NCI-H2171 treated with DMSO at 0.1 percent for 48 hours (cell line): ENCODE measurements around the gene RBM17.
"Not testable (repeated sequence)": the region's sequence is repeated elsewhere in the genome, so short reads cannot be mapped to it uniquely, and the experiment has no call there.

Experiments
- DNase-seq: peaks from one replicate; lab custom pipeline; 2025; lab: John Stamatoyannopoulos, UW

Gene RBM17

DNA sequence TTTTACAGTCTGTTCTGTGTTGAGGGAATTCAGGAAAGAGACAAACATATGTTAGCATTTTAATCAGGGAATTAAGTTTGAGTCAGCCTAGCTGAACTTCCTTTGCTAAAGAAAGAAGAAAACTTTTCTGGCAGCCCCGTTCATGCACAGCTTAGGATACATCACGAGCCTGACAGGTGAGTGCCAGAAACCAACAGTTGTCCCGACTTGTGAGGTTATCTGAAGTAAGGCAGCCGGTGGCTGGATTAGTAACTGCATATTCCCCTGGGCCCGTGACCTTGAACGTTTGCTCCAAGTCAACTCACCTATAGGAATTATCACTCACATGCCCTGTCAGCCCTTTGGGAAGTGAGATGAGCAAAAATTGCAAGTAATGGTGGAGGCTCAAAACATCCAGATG lies 24.1 kb downstream of the RBM17 start:
- DNase-seq = no peak

DNA sequence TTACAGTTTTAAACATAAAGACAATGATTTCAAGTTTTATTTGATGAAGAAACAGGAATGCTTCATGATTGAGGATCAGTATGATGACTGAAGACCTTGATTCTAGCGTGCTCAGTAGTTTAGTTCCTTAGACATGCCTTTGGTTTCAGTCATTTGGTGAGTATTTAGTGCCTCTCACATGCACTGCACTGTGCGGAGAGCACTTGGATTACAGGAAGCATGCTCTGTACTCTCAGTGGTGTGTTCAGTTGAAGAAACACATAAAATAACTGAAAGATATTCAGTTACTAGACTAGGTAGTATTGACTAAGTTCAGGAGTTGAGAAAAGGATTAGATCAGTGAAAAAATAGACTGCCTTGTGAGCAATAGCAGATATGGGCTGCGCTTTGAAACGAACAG lies 25.5 kb downstream of the RBM17 start:
- DNase-seq = no peak

DNA sequence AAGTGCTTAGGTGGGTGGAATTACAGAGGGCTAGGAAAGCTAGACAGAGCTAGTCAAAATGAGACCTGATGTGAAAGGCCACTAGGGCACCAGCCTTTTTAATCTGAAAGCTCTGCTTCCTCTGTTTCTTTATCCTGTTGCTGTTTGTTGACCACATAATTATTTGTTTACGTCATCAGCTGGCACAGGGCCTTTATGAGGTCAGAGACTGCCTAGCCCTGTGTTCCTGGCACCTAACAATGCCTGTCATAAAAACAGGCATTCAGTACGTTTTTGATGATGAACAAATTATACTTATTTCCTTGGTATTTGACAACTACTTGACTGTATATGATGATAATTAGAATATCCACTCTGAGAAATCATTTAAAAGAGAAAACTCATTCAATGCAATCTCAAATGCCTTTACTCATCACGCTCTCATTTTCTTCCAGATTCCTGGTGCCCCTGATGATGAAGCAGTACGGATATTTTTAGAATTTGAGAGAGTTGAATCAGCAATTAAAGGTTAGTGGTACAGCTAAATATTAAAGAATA lies 26.0 kb downstream of the RBM17 start:
- DNase-seq = no peak

DNA sequence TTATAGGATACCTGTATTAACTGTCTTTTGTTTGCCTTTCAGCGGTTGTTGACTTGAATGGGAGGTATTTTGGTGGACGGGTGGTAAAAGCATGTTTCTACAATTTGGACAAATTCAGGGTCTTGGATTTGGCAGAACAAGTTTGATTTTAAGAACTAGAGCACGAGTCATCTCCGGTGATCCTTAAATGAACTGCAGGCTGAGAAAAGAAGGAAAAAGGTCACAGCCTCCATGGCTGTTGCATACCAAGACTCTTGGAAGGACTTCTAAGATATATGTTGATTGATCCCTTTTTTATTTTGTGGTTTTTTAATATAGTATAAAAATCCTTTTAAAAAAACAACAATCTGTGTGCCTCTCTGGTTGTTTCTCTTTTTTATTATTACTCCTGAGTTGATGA lies 26.6 kb downstream of the RBM17 start:
- DNase-seq = no peak

DNA sequence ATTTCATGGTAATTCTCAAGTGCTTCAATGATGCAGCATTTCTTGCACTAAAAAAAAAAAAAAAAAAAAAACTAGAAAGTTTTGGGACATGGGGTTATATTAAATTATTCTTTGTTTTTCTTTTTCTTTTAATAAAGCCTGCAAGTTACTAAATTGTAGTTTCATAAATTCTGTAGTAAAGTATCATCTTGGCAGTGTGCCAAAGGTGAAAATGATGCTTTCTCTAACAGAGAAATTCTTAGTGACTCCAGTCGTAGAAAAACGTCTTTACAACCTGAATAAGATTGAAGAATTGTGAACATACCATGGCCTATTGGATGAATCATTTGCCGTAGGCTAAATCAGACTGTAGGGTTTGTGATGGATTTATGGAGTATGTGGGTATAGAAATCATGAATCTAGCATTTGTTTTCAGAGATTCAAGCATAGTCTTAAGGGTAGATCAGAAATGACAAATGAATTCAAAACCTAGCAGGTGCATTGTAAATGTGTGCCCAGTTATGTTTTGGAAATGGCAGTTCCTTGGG lies 27.1 kb downstream of the RBM17 start:
- DNase-seq = no peak

DNA sequence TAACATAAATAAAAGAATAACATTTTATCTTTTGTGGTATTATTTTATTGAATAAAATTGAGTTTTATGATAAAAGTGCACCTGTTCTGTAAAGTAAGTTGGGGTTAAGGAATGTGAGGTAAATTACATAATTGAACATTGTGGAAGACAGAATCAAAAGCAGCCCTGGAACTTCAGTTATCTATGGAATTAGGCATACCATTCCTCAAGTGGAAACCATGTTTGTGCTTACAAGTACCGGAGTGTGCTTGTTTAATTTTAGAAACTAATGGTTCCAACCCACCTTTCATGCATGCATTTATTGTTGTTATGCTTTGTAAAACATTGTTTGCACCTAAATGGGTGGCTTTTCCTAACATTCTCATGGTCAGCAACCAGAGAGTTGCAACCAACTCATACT lies 28.0 kb downstream of the RBM17 start:
- no peak for DNase-seq

DNA sequence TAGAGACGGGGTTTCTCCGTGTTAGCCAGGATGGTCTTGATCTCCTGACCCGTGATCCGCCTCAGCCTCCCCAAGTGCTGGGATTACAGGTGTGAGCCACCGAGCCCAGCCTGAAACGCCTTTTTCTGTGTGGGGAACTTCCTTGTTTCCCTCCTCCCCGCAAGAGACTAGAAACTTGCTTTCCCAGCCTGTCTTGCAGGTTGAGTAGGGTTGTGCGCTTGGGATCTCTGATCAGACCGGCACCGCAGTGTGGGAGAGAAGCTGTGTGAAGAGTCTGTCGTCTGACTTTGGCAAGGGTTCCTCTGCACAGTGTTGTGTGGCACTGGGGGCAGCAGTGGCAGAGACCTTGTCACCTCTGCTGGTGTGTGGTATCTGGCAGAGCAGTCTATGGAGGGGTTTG lies 28.9 kb downstream of the RBM17 start:
- DNase-seq = no peak

DNA sequence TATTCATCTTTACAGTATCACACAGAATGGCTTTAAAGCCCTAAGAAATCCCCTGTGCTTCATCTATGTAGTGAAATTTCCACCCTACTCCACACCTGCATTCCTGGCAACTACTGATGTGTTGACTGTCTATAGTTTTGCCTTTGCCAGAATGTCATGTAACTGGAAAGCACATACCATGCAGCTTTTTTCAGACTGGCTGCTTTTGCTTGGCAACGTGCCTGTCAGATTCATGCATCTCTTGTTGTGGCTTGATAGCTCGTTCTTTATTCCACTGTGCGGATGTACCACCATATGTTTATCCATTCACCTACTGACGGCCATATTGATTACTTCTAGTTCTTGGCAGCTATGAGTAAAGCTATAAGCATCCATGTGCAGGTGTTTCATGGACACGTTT lies 30.6 kb downstream of the RBM17 start:
- peak; percentile 85 for DNase-seq

DNA sequence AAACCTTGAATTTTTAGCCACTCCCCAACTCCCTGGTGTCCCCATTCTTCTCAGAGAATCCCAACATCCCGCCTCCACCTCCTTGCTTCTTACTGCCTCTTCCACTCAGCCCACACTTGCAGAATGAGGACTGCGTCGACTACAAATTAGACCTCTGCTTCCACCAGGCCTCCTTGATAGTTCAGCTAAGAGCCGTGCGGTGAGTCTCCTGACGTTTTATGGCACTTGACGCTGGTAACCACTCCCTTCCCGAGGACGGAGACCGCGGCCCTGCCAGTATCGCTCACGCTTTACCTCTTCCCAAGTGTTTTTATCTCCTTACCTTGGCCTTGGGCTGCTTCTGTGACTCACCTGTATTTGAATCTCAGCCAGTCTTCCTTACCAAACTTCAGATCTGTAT lies 31.1 kb downstream of the RBM17 start:
- DNase-seq = no peak

DNA sequence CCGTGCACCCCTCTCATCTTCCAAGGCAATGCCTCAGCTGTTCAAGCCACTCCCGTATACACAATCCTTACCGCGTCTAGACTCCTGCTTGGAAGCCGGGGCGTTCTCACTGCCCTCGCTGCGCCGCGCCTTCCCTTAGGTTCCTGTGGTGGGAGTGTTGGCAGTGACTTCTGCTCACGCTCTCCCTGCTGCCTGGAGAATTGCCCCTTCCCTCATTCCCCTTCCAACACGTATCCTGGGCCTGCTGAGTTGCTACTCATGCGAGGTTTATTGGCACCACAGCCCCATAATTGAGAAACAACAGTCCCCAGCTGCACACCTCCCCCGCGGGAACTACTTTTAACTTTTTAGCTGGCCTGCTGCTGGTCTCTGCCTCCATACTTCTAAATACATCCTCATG lies 31.9 kb downstream of the RBM17 start:
- no peak for DNase-seq

DNA sequence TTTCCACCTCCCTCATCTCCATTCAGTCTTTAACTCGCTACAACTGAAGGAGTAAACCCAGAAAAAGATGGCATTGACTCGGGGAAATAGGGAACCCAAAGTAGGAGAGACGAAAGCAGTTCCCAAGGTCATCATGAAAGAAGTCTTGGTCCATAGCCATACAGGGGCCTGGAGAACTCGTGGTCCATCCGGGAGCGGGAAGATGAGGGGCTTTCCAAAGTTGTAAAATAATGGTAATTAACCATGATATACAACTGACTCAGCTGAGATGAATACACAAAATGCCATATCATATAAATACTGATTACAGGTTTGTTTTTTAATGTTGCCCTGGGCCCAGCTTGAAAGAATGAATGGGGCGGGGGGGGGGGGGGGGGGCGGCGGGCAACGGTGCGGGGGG lies 32.3 kb downstream of the RBM17 start:
- no peak for DNase-seq

DNA sequence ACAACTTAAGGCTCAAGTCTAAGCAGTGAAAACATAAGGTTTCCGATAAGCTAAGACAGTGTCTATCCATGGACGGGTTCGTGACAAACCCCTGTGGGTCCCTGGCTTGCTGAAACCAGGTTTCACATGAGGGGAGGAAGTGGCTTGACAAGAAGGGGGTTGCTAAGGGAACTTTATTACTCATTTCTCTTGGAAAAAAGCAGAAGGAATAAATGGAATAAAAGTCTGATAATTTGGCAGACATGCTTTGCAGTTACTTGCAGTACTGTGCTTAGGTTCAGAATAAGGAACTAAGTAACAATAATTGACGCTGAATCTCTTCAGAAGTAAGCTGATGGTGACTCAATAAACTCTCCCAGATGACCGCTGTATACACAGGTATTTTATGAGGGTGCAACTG lies 34.7 kb downstream of the RBM17 start:
- DNase-seq = no peak

DNA sequence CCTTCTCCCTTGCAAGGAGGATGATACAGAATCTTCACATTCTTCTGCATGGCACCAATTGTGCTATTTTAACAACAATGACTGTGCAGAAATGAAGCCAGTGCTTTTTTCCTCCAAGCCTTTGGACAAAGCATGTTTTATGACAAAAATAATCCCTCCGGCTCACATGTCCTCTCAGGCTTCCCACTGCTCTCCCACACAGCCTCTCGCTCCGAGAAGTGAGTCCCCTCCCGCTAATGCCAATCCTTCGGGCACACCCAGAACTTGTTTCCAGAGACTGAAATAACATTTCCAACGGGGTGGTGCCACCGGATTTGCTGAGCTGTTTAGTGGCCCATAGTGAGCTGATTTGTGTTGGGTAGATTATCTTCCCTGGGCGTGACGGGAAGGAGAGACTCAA lies 35.8 kb downstream of the RBM17 start:
- no peak for DNase-seq

DNA sequence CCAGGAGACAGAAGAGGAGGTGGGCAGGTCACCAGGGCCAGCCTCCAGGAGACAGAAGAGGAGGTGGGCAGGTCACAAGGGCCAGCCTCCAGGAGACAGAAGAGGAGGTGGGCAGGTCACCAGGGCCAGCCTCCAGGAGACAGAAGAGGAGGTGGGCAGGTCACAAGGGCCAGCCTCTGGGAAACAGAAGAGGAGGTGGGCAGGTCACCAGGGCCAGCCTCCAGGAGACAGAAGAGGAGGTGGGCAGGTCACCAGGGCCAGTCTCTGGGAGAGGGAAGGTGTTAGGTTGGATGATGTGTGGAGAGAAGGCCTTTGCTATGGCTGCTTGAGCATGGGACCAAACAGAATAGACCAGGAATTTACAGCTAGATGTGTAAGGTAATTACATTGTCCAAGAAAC lies 38.6 kb downstream of the RBM17 start:
- DNase-seq = not testable (repeated sequence)

DNA sequence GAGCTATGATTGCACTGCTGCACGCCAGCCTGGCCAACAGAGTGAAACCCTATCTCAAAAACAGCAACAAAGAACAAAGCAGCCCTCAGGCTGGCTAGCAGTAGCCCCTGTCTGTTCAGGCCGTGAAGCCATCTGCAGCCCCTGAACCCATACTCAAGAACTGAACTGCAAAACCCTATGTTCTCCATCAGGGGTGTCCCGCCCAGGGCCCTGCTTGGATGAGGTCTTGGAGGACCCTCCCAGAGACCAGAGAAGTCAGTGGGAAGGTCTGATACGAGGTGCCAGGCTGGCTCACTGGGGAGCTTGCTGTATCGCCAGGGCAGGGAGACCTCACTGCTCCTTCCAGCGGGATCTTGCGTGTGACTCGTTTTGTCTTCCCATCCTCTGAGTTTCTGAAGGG lies 39.3 kb downstream of the RBM17 start:
- no peak for DNase-seq

DNA sequence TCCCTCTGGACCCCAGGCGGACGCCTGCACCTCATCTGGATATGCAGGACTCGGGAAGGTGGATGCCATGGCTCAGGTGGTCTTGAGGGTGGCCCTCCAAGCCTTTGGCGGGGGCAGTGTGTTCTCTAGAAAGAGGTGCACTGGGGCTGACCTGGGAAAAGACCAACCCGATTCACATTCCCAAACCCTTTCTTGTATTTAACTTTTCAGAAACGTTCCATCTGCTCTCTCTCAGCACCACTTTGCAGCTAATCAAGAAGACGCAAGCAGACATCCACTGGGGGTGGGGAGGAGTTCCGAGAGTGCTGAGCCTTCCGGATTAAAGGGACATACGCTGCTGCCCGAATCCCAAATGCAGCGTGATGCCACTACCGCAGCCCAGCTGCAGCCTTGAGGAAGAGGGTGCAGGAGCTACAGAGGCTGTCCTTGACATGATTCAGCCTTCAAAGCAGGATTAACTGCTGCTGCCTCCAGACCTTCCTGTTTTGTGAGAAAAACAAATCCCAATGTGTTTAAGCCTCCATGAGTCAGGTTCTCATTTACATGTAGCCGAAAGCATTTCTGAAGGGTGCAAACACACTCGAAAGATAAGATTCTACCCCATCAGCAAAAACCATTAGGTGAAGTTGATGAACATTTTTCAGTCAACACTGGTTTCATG lies 39.9 kb downstream of the RBM17 start:
- DNase-seq = no peak

DNA sequence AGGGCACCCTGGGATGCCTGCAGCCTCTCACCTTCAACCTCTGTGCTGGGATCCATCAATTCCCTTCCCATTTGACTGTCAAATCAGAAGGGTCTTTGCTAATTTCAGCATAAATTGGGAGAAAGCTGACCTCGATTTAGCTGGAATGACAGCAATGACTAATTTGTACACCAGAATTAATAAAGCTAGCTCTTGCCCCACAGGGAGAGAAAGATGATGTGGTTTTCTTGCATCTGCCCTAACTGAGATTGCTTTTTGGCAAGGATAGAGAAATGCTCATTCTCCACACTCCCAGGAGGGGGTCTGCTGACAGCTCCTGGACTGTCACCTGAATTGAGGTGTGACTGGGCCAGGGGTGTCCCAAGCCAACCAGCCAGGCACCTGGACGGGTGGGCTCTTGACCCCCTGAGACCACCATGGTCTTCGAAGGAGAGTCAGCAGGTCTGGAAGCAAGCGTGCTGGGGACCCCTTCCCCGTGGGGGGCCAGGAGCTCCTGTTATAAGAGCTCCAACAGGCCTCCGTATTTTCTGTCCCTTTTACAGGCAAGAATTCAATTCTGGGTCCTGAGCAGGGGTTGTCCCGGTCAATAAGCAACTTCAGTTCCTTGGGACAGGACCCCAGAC lies 42.1 kb downstream of the RBM17 start:
- no peak for DNase-seq

DNA sequence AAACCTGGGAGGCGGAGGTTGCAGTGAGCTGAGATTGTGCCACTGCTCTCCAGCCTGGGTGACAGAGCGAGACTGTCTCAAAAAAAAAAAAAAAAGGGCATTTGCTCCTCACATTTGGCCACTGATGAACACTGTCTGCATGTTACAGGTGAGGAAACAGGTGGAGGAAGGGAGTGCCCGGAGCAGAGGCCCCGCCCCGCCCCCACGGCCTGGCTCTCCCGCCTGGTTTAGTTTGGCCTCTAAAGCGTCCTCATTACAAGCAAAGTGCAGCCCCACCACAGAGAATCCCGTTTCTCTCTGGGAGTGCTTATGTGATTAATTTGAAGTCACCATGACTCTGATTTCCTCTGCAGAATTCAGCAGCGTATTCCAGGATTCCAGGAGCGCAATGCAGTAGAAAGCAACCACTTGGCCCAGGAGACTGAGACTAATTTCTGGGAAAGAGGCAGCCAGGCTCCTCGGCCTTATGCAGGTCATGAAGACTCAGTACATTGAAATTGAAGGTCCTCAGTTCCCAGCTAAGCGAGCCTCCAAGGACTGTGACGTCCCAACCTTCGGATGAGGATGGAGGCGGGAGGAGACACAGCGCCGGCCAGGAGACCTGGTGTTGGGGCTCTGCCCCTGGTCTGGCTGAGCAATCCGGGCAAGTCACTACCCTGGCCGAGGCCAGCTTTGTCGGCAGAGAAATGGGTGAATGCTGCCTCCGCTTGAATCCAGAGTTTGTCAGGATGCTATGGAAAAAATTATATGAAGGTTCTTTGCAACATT lies 44.7 kb downstream of the RBM17 start:
- DNase-seq = no peak

DNA sequence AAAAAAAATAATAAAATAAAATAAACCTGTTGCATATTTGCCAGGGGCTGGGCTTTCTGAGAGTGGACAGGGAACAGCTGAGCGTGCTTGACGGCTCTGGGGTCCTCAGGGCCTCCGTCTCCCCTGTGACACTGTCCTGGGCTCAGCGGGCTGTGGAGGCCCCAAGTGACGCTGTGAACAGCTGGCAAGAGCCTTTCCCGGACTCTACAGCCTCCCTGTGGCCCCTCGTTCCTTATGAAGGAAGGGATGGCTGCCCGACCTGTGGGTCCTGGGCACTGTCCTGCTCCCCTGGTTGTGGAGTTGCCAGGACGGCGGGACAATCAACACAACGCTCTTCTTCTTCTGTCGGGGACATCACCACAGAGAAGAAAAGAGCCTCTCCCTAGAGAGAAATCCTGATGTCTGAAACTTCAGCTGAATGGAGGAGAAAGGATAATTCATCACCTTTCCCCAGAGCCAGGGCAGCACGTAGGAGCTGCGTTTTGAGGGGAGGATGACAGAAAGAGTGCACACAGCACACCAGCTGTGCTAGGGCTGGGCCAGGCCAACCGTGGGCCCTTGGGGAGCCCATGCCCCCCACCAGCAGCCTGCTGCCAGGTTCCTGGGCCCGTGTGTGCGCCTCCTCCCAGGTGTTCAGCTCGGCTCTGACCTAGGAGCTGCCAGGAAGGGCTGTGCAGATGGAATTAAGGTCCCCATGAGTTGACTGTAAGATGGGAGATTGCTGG lies 45.4 kb downstream of the RBM17 start:
- peak; percentile 58 for DNase-seq

DNA sequence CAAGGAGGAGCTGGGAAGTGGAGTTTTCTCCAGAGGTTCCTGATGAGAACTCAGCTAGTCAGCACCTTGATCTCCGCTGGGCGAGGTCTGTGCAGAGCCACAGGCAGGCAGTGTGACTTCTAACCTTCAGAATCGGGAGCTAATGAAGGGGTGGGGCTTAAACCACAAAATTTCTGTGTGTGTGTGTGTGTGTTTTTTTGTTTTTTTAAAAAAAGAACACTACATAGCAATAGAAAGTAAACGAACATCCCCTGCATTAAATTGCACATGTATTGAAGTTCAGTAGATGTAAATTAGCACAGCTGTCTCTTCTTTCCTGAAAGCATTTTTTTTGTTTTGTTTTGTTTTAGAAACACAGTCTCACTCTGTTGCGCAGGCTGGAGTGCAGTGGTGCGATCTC lies 46.2 kb downstream of the RBM17 start:
- no peak for DNase-seq

DNA sequence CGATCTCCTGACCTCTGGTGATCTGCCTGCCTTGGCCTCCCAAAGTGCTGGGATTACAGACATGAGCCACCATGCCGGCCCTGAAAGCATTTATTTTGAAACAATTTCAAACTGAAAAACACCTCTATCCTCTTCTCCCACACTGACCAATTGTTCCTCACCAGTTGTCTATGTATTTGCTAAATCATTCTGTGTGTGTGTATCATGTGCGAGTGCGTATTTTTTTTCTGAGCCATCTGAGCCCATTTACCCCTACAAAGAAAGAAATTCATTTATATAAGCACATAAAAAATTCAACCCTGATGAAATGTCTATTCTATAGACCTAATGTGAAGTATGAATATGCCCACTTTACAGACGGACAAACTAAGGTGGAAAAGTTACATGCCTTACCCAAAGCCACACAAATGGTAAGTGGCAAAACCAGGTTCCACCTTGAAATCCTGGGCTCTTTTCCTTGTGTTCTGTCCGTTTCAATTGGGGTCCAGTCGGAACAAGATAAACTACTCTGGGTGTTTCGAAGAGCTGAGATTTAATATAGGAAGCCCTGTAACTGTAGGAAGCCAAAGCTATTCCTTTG lies 46.8 kb downstream of the RBM17 start:
- no peak for DNase-seq
